NCI-H345 treated with DMSO at 0.1 percent for 48 hours (cell line): ENCODE data around the gene IL17RC.
A peak's percentile ranks its signal among the peaks of the same experiment; 100 is the strongest.
"Not testable (repeated sequence)": the region's sequence is repeated elsewhere in the genome, so short reads cannot be mapped to it uniquely, and the experiment has no call there.

ENCODE experiments used
- DNase-seq: peaks from one replicate; lab custom pipeline; 2025; ENCODE audit not compliant: unreplicated experiment; lab: John Stamatoyannopoulos, UW

Gene IL17RC

GRCh38 chr3:9914559-9915253, 2.2 kb upstream of the IL17RC start:
- DNase-seq = no peak

DNA sequence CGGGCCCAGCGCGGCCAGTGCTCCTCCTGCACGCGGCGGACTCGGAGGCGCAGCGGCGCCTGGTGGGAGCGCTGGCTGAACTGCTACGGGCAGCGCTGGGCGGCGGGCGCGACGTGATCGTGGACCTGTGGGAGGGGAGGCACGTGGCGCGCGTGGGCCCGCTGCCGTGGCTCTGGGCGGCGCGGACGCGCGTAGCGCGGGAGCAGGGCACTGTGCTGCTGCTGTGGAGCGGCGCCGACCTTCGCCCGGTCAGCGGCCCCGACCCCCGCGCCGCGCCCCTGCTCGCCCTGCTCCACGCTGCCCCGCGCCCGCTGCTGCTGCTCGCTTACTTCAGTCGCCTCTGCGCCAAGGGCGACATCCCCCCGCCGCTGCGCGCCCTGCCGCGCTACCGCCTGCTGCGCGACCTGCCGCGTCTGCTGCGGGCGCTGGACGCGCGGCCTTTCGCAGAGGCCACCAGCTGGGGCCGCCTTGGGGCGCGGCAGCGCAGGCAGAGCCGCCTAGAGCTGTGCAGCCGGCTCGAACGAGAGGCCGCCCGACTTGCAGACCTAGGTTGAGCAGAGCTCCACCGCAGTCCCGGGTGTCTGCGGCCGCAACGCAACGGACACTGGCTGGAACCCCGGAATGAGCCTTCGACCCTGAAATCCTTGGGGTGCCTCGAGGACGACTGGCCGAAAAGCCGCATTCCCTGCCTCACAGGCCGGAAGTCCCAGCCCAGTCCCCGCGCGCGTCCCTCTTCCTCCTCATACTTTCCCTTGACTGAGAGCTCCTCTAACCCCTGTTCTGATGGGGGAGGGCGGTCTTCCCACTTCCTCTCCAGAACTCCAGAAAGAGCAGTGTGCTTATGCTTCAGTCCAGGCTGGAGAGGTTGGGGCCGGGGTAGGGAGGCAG, 1.4 kb upstream of the IL17RC start:
- no peak for DNase-seq

DNA sequence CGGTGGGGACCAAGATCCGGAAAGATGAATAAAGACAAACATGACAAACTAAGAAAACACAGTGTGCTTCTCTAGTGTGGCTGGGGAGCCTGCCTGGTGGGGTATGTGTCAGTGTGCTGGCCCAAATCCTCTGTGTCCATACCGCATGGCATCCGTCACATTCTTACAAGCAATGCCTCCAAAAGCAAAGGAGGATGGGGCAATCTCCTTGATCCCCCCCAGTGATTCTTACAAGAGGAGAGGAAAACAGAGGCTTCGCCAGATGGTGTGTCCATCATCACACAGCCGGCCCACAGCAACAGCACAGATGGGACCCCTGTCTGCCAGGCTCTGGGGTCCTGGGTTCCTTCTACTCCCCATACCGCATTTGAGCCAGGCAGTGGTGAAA, 558 bp upstream of the IL17RC start:
- no peak for DNase-seq

DNA sequence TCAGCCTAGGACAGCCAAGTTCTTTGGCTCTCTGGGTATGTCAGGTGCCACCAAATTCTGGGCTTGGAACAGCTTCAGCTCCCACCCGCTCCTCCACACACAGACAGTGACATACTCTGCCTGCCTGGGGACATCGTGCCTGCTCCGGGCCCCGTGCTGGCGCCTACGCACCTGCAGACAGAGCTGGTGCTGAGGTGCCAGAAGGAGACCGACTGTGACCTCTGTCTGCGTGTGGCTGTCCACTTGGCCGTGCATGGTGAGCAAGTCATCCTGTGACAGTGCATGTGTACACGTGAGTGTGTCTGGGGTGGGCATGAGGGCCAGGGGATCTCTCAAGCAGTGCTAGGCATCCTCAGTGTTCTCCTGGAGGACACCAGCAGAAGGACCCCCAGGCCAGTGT, 922 bp downstream of the IL17RC start:
- DNase-seq = no peak

DNA sequence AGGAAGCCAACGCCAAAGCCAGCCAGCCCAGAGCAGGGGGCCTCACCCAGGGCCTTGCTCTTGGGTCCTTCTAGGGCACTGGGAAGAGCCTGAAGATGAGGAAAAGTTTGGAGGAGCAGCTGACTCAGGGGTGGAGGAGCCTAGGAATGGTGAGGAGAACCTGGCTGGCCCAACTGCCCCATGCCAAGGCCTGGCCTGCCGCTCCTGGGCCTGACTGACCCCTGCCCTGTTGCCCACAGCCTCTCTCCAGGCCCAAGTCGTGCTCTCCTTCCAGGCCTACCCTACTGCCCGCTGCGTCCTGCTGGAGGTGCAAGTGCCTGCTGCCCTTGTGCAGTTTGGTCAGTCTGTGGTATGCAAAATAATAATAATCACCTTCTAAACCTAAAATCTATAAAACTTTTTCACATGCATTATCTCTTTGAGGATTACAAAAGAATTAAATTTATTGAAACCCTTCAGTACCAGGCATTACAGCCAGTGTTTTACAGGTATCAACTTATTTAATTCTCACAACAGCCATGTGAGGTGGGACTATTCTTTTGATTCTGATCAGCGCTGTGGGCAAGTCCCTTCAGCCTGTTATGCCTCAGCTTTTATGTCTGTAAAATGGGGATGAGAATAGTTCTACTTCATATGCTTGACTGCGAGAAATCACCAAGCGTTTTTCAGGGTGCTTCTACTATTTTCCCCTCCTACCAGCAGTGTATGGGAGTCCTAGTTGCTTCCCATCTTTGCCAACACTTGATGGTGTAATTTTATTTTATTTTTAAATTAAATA, 1.6 kb downstream of the IL17RC start:
- no peak for DNase-seq

DNA sequence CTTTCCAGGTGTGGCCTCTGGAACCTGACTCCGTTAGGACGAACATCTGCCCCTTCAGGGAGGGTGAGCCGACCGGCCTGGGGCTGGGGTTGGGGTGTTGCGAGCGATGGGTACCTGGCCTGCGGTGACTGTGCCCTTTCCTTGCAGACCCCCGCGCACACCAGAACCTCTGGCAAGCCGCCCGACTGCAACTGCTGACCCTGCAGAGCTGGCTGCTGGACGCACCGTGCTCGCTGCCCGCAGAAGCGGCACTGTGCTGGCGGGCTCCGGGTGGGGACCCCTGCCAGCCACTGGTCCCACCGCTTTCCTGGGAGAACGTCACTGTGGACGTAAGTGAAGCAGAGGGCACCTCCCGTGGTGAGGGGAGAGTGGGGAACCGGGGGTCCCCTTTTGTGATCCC, 11.3 kb downstream of the IL17RC start:
- no peak for DNase-seq

- no peak for DNase-seq
These were observed 14.0 kb downstream of the IL17RC start for GRCh38 chr3:9930804-9931418.

GRCh38 chr3:9932535-9932842, 15.6 kb downstream of the IL17RC start:
- no peak for DNase-seq

- DNase-seq = peak; percentile 55
These were observed 16.1 kb downstream of the IL17RC start for GRCh38 chr3:9932843-9933560.

GRCh38 chr3:9933561-9934234, 16.8 kb downstream of the IL17RC start, which contains the start of gene CRELD1:
TSS of gene CRELD1 (plus strand) at chr3:9933834. CDS start at chr3:9934439, 605 bp downstream.
- DNase-seq = peak; percentile 80

DNA sequence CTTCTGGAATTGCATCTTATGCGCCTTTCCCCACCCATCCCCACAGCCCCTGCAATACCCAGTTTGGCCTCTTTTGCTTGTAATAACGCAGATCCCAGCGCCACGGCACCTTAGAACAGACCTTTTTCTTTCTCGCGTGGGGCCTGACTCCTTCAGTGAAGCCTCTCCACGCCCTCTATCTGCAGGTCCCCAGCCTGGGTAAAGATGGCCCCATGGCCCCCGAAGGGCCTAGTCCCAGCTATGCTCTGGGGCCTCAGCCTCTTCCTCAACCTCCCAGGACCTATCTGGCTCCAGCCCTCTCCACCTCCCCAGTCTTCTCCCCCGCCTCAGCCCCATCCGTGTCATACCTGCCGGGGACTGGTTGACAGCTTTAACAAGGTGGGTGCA, 17.3 kb downstream of the IL17RC start:
- DNase-seq = no peak

- no peak for DNase-seq
These were observed 18.1 kb downstream of the IL17RC start for GRCh38 chr3:9934993-9935392.

DNA sequence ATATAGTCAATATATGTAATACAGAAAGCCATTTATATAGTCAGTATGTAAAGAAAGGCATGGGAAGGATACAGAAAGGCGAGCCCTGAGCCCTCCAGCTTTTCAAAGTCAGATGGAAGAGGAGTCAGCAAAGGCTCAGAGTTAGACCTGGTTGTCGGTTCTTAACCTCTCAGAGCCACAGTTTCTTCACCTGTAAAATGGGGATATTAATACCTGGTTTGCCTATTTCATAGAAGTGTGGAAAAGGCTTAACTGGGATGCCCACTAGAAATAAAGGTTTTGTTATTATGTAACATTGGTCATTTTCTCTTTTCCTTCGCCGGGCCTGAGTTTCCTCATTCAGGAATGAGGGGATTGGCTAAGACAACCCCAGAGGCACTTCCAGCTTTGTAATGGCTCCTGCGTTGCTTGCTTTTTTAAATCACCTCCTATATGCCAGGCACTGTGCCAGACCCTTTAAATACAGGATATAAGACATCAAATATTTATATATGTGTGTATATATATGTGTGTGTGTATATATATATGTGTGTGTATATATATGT, 19.1 kb downstream of the IL17RC start:
- no peak for DNase-seq

DNA sequence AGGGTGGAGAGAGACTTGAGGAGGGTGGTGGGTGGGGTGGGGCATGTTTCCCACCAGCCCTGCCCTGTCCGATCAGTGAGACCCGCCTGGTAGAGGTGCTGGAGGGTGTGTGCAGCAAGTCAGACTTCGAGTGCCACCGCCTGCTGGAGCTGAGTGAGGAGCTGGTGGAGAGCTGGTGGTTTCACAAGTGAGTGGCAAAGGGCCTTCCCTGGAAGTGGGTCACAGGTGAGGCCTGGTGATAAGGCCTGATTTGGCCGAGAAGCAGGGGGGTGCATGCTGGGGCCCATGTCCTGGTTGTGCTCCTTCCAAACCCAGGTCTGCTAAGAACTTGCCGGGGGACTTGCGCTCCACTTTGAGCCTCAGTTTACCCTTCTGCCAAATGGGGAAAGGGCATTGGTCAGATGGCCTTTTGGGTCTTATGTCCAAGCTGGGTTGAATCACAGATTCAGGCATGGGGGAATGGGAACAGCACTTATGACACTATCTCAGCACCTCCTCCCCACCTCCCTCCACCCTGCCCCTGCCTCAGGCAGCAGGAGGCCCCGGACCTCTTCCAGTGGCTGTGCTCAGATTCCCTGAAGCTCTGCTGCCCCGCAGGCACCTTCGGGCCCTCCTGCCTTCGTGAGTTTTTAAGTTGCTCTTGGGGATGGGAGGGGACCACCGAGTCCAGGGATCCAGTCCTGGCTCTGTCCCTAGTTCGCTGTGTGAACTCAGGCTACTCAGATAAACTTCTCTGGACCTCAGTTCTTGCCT, 20.8 kb downstream of the IL17RC start:
- no peak for DNase-seq

DNA sequence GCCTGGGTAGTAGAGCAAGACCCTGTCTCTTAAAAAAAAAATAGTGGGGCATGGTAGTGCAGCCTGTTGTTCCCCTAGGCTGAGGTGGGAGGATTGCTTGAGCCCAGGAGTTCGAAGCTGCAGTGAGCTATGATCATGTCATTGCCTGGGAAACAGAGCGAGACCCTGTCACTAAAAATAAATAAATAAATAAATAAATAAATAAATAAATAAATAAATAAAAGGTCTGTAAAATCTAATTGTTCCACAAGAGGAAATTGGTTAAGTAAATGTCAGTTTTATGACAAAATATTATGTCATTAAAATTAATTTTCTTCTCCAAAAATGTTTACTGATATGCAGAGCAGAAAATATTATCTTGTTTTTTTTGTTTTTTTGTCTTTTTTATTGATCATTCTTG, 22.1 kb downstream of the IL17RC start:
- no peak for DNase-seq

GRCh38 chr3:9939906-9940305, 23.0 kb downstream of the IL17RC start:
- not testable (repeated sequence) for DNase-seq

DNA sequence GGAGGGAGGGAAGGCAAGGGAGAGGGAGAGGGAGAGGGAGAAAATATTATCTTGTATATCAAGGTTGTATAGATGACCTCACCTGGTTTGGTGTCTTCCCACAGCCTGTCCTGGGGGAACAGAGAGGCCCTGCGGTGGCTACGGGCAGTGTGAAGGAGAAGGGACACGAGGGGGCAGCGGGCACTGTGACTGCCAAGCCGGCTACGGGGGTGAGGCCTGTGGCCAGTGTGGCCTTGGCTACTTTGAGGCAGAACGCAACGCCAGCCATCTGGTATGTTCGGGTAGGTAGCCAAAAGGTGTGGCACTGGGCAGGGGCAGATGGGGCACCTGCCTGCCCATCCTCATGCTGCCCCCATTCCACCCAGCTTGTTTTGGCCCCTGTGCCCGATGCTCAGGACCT, 23.8 kb downstream of the IL17RC start:
- DNase-seq = no peak

- DNase-seq = no peak
These were observed 25.3 kb downstream of the IL17RC start for GRCh38 chr3:9942164-9942563.
